Muscle of leg (tissue), 11 donors: ENCODE data around the gene CTBP2. TPM values are rescaled to one million over a fixed set of nuclear protein-coding genes. Genes with fewer than 3 reads are reported as not detected.

Source experiments
- DNase-seq: peaks from one replicate; pipeline ENCODE4 v3.0.0; 2013
- H3K27ac ChIP-seq: one replicate; pipeline ENCODE4 v1.5.1; 2013; ENCODE audit warnings: mild to moderate bottlenecking, low read length, control low read depth
- H3K27me3 ChIP-seq: one replicate; pipeline ENCODE4 v1.6.1; 2013; ENCODE audit warnings: low read length; ENCODE audit not compliant: control insufficient read depth, insufficient read depth
- H3K36me3 ChIP-seq: one replicate; pipeline ENCODE4 v1.6.1; 2013; ENCODE audit warnings: low read length; ENCODE audit not compliant: control insufficient read depth, insufficient read depth
- H3K4me1 ChIP-seq: one replicate; pipeline ENCODE4 v1.6.1; 2013; ENCODE audit warnings: low read length; ENCODE audit not compliant: control insufficient read depth, insufficient read depth
- H3K4me3 ChIP-seq: one replicate; pipeline ENCODE4 v1.5.1; 2013; ENCODE audit warnings: low read length, control low read depth
- H3K9me3 ChIP-seq: replicated peaks from 2 replicates; pipeline ENCODE4 v1.6.1; 2013; ENCODE audit warnings: low read depth, low read length; ENCODE audit not compliant: control insufficient read depth
- WGBS: methylation state at CpG from one replicate; pipeline ENCODE4 v1.1.5; 2013; ENCODE audit warnings: missing lambda C conversion rate; ENCODE audit not compliant: insufficient coverage; 5-methylcytosine and 5-hydroxymethylcytosine counted together
- polyA plus RNA-seq, 8 donors: library from polyadenylated mRNA; unstranded; fragments of 120-200 nt; gene quantifications; one replicate each; pipeline versions ENCODE4 v1.2.1 to v1.2.3, GENCODE V29; 2013; ENCODE audit warnings: inconsistent platforms in 1 of 8, low replicate concordance in 1 of 8; ENCODE audit not compliant: insufficient read length in 8 of 8, insufficient read depth in 1 of 8
- total RNA-seq: library from RNA; stranded (reverse); fragments of 120-200 nt; gene quantifications from one replicate; pipeline ENCODE4 v1.2.4, GENCODE V29; 2013

CTBP2 gene
- total and polyA plus RNA-seq, 9 donors, result 32.4 to 50.2 (median 41.0) TPM

DNA sequence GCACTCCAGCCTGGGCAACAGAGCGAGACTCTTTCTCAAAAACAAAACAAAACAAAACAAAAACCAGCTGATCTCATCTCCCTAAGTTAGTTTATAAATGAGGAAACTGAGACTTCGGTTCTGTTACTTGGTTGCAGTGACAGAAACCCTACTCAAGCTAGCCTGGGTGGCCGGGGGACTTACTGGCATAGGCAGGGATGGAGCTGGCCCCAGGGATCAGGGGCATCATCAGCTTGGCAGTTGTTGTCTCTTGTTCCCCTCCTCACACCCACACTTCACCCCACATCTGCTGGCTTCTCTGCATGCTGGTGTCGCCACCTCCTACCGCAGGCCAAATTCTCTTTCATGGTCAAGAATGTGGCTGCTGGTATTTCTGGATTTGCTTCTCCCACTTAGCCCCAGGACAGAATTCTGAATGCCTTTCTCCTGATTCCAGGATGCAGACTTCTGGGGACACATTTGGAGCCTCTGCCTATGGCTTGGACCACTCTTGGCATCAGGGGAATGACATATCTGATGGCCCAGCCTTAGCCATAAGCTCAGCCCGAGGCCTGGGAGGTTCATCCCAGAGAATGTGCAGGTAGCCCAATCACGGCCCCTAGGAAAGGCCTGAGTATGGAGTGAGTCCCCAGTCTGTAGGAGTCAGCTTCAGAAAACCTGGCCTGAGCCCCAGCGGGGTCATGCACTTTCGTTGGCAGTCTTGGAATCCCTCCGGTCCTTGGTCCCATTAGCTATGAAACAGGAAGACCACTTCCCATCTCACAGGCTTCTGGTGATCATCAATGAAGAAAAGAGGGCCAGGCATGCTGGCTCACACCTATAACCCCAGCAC, 41.6 kb upstream of the CTBP2 start:
- no peak for DNase-seq
- no peaks in the 10 kb centered on the region for H3K4me1 ChIP-seq
- peaks cover 3% of the 10 kb centered on the region for H3K9me3 ChIP-seq
- H3K36me3 ChIP-seq, result no peaks in the 10 kb centered on the region
- H3K27ac ChIP-seq, result no peak overlapping the region
- no peak overlapping the region for H3K4me3 ChIP-seq
- WGBS, result 84% methylated on average over 6 of the region's 10 CpGs
- peaks cover 5% of the 10 kb centered on the region for H3K27me3 ChIP-seq

GRCh38 chr10:125201108-125201524, 40.8 kb upstream of the CTBP2 start:
- H3K36me3 ChIP-seq, result no peaks in the 10 kb centered on the region
- H3K27ac ChIP-seq, result no peak overlapping the region
- peaks cover 5% of the 10 kb centered on the region for H3K27me3 ChIP-seq
- H3K4me3 ChIP-seq, result no peak overlapping the region
- peaks cover 3% of the 10 kb centered on the region for H3K9me3 ChIP-seq
- H3K4me1 ChIP-seq, result no peaks in the 10 kb centered on the region
- WGBS, result 65% methylated on average over 5 of the region's 5 CpGs
- DNase-seq, result no peak

GRCh38 chr10:125200396-125200795, 40.0 kb upstream of the CTBP2 start:
- peaks cover 3% of the 10 kb centered on the region for H3K9me3 ChIP-seq
- 57% methylated on average over 2 of the region's 3 CpGs for WGBS
- no peak overlapping the region for H3K4me3 ChIP-seq
- H3K36me3 ChIP-seq, result no peaks in the 10 kb centered on the region
- H3K27ac ChIP-seq, result no peak overlapping the region
- DNase-seq, result no peak
- H3K27me3 ChIP-seq, result peaks cover 5% of the 10 kb centered on the region
- H3K4me1 ChIP-seq, result no peaks in the 10 kb centered on the region

DNA sequence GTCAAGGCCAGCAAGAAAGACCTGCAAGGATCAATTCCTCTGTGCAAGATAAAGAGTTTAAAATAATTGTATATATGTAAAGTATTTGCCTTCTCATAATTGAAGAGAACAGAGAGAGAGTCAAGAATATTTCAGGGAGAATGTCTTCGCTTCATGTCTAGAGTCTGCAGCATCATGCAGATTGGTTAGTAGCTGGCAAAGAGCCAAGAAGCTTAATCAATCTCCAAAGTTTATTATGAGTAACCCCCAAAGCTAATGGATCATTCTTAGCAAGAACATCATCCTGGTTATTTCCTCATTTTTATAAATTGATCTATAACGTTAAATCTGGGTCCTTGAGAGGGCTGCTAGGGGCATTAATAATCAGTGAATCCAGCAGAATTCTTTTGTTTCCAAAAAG, 38.9 kb upstream of the CTBP2 start:
- H3K4me3 ChIP-seq, result no peak overlapping the region
- peaks cover 3% of the 10 kb centered on the region for H3K9me3 ChIP-seq
- H3K36me3 ChIP-seq, result no peaks in the 10 kb centered on the region
- H3K27ac ChIP-seq, result no peak overlapping the region
- no peaks in the 10 kb centered on the region for H3K4me1 ChIP-seq
- WGBS, result no CpG with 5 or more reads among the region's 2 CpGs
- DNase-seq, result no peak
- H3K27me3 ChIP-seq, result peaks cover 5% of the 10 kb centered on the region

GRCh38 chr10:125194814-125195213, 34.5 kb upstream of the CTBP2 start:
- no peak overlapping the region for H3K4me3 ChIP-seq
- WGBS, result 92% methylated on average over 8 of the region's 10 CpGs
- peaks cover under 1% of the 10 kb centered on the region for H3K9me3 ChIP-seq
- no peaks in the 10 kb centered on the region for H3K36me3 ChIP-seq
- no peaks in the 10 kb centered on the region for H3K27me3 ChIP-seq
- H3K4me1 ChIP-seq, result no peaks in the 10 kb centered on the region
- DNase-seq, result no peak
- H3K27ac ChIP-seq, result no peak overlapping the region

DNA sequence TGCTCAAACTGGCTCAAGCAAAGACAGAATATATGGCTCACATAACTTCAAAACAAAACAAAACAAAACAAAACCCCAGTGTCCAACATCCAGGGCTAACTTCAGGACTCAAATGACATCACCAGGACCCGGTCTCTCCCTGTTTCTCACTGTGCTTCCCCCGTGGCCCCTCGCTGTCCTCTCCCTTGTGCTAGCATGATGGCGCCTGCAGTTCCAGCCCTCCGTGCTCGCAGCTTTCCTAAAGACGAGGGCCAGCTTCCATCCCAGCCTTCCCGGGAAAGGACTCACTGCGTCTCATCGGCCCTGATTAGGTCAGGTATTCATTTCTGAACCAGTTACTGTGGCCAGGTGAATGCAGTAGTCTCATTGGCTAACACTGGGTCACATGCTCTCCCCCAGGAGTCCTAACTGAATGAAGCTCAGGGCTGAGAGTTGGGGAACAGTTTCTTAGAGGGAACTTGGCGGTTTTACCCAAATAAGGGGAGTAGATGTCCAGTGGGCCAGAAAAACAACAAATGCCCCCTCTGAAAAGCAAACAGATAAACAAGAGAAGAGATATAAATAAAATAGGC, 33.0 kb upstream of the CTBP2 start:
- 82% methylated on average over 9 of the region's 11 CpGs for WGBS
- Histone ChIP-seq H3K4me1 (no peaks in the 10 kb centered on the region), H3K27me3 (no peaks in the 10 kb centered on the region), H3K27ac (no peak overlapping the region), H3K4me3 (no peak overlapping the region), H3K9me3 (no peaks in the 10 kb centered on the region), H3K36me3 (no peaks in the 10 kb centered on the region)
- DNase-seq, result no peak

GRCh38 chr10:125192620-125193019, 32.3 kb upstream of the CTBP2 start:
- Histone ChIP-seq H3K4me3 (no peak overlapping the region), H3K9me3 (no peaks in the 10 kb centered on the region), H3K27me3 (no peaks in the 10 kb centered on the region), H3K27ac (no peak overlapping the region), H3K4me1 (no peaks in the 10 kb centered on the region), H3K36me3 (no peaks in the 10 kb centered on the region)
- WGBS, result 82% methylated on average over 4 of the region's 12 CpGs
- DNase-seq, result no peak

DNA sequence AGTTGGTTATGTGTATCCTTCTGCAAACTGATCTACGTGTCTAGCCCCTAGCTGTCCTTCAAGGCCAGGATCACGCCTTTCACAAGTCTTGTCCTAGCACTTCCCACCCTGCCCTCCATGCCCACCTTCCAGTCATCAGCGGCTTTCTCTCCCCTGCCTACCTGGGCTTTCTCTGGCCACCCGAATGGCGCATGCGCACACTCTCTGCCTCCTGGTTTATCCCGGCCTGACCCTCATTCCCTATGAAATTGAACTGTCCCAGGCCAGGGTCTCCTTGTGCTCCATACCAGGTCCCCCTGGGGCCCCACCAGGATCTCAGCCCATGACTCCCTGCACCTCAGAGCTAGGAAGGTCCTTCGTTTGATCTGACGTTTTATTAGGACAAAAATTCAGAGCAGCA, 31.6 kb upstream of the CTBP2 start:
- Histone ChIP-seq H3K4me1 (no peaks in the 10 kb centered on the region), H3K4me3 (no peak overlapping the region), H3K9me3 (no peaks in the 10 kb centered on the region), H3K27ac (no peak overlapping the region), H3K36me3 (no peaks in the 10 kb centered on the region), H3K27me3 (no peaks in the 10 kb centered on the region)
- DNase-seq, result no peak
- 84% methylated on average over 9 of the region's 9 CpGs for WGBS

- no peaks in the 10 kb centered on the region for H3K4me1 ChIP-seq
- no peak overlapping the region for H3K27ac ChIP-seq
- peaks cover 2% of the 10 kb centered on the region for H3K27me3 ChIP-seq
- no peaks in the 10 kb centered on the region for H3K9me3 ChIP-seq
- 57% methylated on average over 8 of the region's 8 CpGs for whole genome bisulfite sequencing
- DNase-seq, result no peak
- no peak overlapping the region for H3K4me3 ChIP-seq
- H3K36me3 ChIP-seq, result no peaks in the 10 kb centered on the region
Measured at GRCh38 chr10:125190946-125191345, 30.6 kb upstream of the CTBP2 start.

DNA sequence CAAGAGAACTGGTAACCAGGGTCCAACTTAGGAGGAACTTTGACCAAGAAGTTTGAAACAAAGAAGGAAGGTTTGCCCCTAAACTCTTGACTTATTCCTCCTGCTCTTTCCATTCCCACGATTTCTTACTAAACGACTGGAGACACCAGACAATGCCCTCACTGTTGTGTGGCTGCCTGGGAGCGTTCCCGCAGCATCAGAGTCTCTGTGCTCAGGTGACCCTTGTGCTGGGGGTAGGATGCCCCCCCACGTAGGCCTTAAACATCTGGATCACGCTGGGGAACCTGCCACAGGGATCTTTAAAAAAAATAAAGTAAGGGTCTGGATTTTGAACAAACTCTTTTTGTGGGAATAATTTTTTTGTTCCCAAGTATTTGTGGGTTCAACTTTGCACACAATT, 30.1 kb upstream of the CTBP2 start:
- WGBS, result 29% methylated on average over 5 of the region's 6 CpGs
- Histone ChIP-seq H3K27me3 (peaks cover 2% of the 10 kb centered on the region), H3K36me3 (no peaks in the 10 kb centered on the region), H3K4me3 (no peak overlapping the region), H3K9me3 (no peaks in the 10 kb centered on the region), H3K27ac (no peak overlapping the region), H3K4me1 (no peaks in the 10 kb centered on the region)
- no peak for DNase-seq
